ENCODE data around the gene ABCB1.
"Not testable (repeated sequence)": the region's sequence is repeated elsewhere in the genome, so short reads cannot be mapped to it uniquely, and the experiment has no call there.

The ABCB1 gene

GRCh38 chr7:87574630-87575029 is 26.1 kb downstream of the ABCB1 start:
- DNase-seq: no peak

GRCh38 chr7:87572513-87572912 is 28.2 kb downstream of the ABCB1 start:
- DNase-seq: not testable (repeated sequence)

GRCh38 chr7:87570178-87570577 is 30.5 kb downstream of the ABCB1 start:
- DNase-seq: no peak

- DNase-seq: no peak
These were observed 33.6 kb downstream of the ABCB1 start for GRCh38 chr7:87567052-87567451.

- no peak for DNase-seq
These were observed 34.3 kb downstream of the ABCB1 start for GRCh38 chr7:87566311-87566900.

- no peak for DNase-seq
These were observed 34.8 kb downstream of the ABCB1 start for GRCh38 chr7:87565877-87566276.

GRCh38 chr7:87564296-87564963 is 36.3 kb downstream of the ABCB1 start:
- DNase-seq: no peak

GRCh38 chr7:87561702-87562101 is 39.0 kb downstream of the ABCB1 start:
- no peak for DNase-seq

GRCh38 chr7:87561102-87561501 is 39.6 kb downstream of the ABCB1 start:
- no peak for DNase-seq

GRCh38 chr7:87552351-87552900 is 48.3 kb downstream of the ABCB1 start:
- no peak for DNase-seq

GRCh38 chr7:87548123-87548919 is 52.4 kb downstream of the ABCB1 start:
- no peak for DNase-seq

GRCh38 chr7:87545760-87546159 is 54.9 kb downstream of the ABCB1 start:
- DNase-seq: no peak

GRCh38 chr7:87543623-87544022 is 57.1 kb downstream of the ABCB1 start:
- DNase-seq: no peak

GRCh38 chr7:87541648-87542047 is 59.0 kb downstream of the ABCB1 start:
- DNase-seq: no peak

- no peak for DNase-seq
These were observed 62.6 kb downstream of the ABCB1 start for GRCh38 chr7:87538052-87538451.

GRCh38 chr7:87534072-87534471 is 66.6 kb downstream of the ABCB1 start:
- DNase-seq: no peak

GRCh38 chr7:87530126-87530525 is 70.6 kb downstream of the ABCB1 start:
- no peak for DNase-seq

GRCh38 chr7:87528730-87529129 is 72.0 kb downstream of the ABCB1 start:
- DNase-seq: no peak

GRCh38 chr7:87518735-87519134 is 81.9 kb downstream of the ABCB1 start:
- no peak for DNase-seq

GRCh38 chr7:87517891-87518290 is 82.8 kb downstream of the ABCB1 start:
- no peak for DNase-seq

- DNase-seq: no peak
These were observed 83.4 kb downstream of the ABCB1 start for GRCh38 chr7:87517136-87517815.

- DNase-seq: no peak
These were observed 86.8 kb downstream of the ABCB1 start for GRCh38 chr7:87513735-87514335.

- no peak for DNase-seq
These were observed 87.8 kb downstream of the ABCB1 start for GRCh38 chr7:87512906-87513305.
